ENCODE results near the gene CREBBP.

The CREBBP gene

GRCh38 chr16:3732171-3732570, 148.3 kb downstream of the CREBBP start:
- Mint-ChIP-seq H3K36me3 (ENCODE audit: low read depth) (peaks cover 44% of the 10 kb centered on the region), H3K27me3 (ENCODE audit: low read depth) (no peaks in the 10 kb centered on the region), H3K9me3 (no peaks in the 10 kb centered on the region), H3K4me3 (no peak overlapping the region), H3K27ac (no peak overlapping the region), H3K4me1 (ENCODE audit: low read depth) (peaks cover 5% of the 10 kb centered on the region)

DNA sequence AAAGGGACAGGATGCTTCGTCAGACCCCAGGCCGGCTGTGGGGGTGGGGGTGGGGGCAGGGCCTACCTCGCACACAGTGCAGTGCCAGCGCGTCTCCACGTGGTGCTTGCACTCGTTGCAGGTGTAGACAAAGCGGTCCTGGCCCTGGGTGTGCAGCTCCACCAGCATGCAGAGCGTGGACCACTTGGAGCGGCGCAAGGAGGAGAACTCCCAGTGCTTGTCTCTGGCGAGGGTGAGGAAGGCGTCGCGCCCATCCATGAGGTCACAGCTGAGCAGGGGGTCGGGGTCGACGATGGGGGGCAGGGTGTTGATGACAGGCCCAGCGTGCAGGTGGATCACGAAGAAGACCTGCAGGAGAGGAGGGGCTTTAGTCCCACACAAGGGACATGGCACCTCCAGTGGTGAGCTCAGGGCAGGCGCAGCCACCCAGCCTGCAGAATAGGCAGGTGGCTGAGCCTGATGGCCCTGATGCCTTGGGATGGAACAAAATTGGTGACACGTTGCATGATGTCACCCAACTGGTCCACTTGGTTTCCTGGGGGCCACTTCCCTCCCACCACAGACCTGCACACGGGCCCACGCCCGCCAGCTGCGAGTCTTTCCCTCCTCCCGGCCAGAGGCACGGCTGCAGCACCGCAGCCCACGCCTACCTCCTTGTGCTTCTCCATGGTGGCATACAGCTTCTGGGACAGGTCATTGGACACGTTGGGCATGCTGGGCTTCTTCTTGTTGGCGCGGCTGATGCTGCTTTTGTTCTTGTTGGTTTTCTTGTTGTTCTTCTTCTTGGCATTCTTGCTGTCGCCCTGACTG, 149.2 kb downstream of the CREBBP start:
- no peak overlapping the region for H3K4me3 Mint-ChIP-seq
- H3K36me3 Mint-ChIP-seq (ENCODE audit: low read depth), result peaks cover 42% of the 10 kb centered on the region
- no peak overlapping the region for H3K27ac Mint-ChIP-seq
- H3K9me3 Mint-ChIP-seq, result no peaks in the 10 kb centered on the region
- H3K4me1 Mint-ChIP-seq (ENCODE audit: low read depth), result peaks cover 5% of the 10 kb centered on the region
- no peaks in the 10 kb centered on the region for H3K27me3 Mint-ChIP-seq (ENCODE audit: low read depth)

DNA sequence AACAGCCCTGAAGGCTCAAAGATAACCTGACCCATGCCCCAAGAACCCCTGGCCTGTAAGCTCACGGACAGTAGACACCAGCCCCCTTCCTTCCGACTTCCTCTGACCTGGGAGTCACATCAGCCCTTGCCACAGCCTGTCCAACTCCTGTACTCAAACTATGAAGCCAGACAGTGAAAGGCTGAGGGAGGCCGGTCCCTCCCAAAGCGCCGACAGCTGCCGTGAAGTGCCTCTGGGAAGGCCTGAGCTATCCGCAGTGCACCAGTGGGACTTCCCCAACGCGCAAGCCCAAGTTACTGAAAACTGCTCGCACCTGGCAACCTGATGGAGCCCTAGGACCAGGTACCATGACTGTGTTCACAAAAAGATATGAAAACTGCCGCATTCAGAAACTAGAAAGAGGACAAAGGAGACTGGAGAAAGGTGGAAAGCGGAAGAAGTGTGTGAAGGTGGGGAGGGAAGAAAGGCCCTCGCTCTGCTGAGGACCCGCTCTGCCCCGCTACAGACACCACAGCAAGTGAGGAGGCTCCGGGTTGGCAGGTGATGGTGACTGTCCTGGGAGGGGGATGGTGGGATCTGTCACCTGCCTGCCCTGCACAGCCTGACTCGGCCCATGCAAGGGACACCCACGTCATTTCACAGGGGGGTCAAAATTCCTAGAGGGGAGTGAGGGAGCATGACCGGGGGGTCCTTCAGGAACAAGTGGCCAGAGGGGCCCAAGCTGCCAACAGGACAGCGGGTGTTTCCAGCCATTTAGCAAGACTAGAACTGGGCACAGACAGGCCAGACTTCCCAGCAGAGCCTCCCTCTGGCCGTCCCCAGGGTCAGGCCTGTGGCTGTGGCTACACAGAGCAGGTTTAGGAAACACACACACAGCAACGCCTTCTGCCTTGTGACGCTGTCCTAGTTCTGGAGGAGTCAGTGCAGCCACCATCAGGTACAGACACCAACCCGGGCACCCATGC, 150.1 kb downstream of the CREBBP start:
- Mint-ChIP-seq H3K9me3 (no peaks in the 10 kb centered on the region), H3K27me3 (ENCODE audit: low read depth) (no peaks in the 10 kb centered on the region), H3K4me3 (no peak overlapping the region), H3K4me1 (ENCODE audit: low read depth) (peaks cover 3% of the 10 kb centered on the region), H3K27ac (no peak overlapping the region), H3K36me3 (ENCODE audit: low read depth) (peaks cover 35% of the 10 kb centered on the region)

DNA sequence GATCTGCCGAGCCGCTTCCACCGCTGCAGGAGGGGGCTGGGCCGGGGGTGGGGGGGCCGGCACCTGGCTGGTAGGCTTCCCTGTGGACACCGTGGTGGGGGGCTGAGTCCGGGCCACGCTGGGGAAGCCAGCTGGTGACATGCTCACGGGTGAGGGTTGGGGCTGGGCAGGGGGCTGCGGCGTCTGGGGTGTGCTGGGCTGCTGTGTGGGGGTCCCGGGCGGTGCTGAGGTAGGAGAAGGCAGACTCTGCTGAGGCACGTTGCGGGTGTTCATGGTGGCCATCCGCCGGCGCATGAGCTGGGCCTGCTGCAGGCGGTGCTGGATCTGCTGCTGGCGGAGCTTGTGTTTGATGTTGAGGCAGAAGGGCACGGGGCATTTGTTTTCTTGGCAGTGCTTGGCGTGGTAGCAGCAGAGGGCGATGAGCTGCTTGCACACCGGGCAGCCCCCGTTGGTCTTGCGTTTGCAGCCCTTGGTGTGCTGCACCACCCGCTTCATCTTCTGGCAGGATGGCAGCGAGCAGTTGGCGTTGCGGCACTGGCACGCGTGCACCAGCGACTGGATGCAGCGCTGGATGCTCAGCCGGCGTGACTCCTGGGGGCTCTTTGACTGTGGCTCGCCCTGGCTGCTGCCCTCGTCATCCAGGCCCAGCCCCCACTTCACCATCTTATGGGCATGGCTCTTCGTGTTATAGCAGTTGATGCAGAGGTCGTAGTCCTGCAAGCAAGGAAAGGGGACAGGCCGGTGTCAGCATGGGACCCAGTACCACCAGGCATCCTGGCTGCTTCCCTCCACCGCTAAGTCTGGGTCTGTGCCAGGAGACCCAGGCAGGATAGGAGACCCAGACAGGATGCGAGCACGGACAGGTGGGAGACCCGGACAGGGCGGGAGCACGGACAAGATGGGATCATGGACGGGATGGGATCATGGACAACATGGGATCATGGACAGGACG, 151.1 kb downstream of the CREBBP start:
- Mint-ChIP-seq H3K9me3 (no peaks in the 10 kb centered on the region), H3K4me1 (ENCODE audit: low read depth) (no peaks in the 10 kb centered on the region), H3K27ac (no peak overlapping the region), H3K4me3 (no peak overlapping the region), H3K36me3 (ENCODE audit: low read depth) (peaks cover 29% of the 10 kb centered on the region), H3K27me3 (ENCODE audit: low read depth) (no peaks in the 10 kb centered on the region)

- Mint-ChIP-seq H3K4me3 (no peak overlapping the region), H3K4me1 (ENCODE audit: low read depth) (no peaks in the 10 kb centered on the region), H3K27me3 (ENCODE audit: low read depth) (no peaks in the 10 kb centered on the region), H3K36me3 (ENCODE audit: low read depth) (peaks cover 26% of the 10 kb centered on the region), H3K27ac (no peak overlapping the region), H3K9me3 (no peaks in the 10 kb centered on the region)
Observed at GRCh38 chr16:3728424-3729160, 151.9 kb downstream of the CREBBP start.

DNA sequence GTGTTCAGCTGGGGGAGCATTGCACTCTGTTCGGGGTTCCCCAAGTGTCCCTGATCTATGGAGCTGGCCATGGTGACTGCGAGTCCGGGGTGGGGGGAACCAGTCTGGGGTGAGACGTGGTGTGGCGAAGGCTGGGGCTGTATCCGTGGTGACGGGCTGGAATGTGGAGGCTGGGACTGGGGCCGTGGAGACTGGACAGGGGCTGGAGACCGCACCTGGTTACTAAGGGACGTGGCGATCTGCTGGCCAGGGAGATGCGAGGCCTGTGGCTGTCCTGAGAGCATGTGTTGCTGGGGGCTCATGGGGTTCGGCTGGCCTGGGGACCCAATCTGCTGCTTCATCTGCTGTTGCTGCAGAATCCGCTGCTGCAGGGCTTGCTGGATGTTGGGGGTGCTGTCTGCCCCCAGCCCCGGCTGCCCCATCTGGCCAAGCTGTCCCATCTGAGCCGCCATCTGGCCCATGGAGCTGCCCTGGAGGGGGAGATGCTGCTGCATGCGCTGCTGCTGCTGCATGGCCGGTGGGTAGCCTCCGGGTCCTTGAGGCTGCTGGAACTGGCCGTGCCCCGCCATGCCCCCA, 152.6 kb downstream of the CREBBP start:
- Mint-ChIP-seq H3K27ac (no peak overlapping the region), H3K4me1 (ENCODE audit: low read depth) (no peaks in the 10 kb centered on the region), H3K27me3 (ENCODE audit: low read depth) (no peaks in the 10 kb centered on the region), H3K4me3 (no peak overlapping the region), H3K36me3 (ENCODE audit: low read depth) (peaks cover 26% of the 10 kb centered on the region), H3K9me3 (no peaks in the 10 kb centered on the region)

DNA sequence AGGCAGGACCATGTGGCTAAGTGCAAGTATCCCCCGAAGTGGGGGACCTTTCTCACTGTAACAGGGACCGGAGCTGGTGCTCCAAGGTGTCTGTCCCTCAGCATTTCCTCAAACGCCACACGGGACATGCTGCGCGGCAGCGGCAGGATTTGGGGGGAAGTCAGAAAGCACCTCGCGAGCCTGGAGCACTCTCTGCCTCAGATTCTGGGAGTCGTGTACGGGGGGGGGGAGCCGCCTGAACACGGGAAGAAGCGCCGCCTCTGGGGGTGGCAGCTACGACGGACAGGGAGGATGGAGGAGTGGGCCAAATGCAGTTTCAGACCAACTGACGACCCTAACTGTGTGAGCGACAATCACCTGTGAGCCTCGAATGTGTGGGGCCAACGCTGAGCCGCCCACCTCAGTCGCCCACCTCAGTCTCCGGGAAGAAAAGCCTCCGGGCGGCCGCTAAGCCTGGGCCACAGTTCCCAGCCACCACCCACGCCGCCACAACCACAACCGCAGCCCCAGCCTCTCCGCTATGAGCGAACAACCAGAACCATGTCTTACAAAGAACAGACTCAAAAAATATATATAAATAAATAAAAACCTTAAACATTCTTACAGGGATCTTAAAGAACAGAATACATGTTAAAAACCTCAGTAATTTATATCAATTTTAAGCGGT, 154.4 kb downstream of the CREBBP start:
- H3K36me3 Mint-ChIP-seq (ENCODE audit: low read depth), result peaks cover 21% of the 10 kb centered on the region
- no peak overlapping the region for H3K27ac Mint-ChIP-seq
- H3K27me3 Mint-ChIP-seq (ENCODE audit: low read depth), result no peaks in the 10 kb centered on the region

DNA sequence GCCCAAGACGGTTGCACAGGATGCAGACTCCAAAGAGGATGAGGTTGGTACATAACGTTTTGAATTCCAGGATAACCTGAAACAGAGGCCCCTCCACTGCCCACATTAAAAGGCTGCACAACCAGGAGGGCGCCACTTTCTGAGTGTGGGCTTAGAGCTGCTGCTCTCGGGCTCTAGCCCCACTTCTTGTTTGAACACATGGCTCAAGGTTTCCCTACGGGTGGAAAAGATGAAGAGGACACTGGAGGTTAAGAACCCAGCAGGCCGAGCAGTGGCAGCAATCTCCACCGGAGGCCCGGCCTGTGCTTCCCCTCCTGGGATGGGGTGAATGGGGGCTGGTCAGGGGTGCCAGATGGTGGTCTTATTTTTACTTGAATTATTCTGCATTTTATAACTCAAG, 155.2 kb downstream of the CREBBP start:
- Mint-ChIP-seq H3K4me3 (no peak overlapping the region), H3K36me3 (ENCODE audit: low read depth) (peaks cover 16% of the 10 kb centered on the region), H3K9me3 (no peaks in the 10 kb centered on the region), H3K27ac (no peak overlapping the region), H3K4me1 (ENCODE audit: low read depth) (no peaks in the 10 kb centered on the region), H3K27me3 (ENCODE audit: low read depth) (no peaks in the 10 kb centered on the region)

More for the DNA sequence above, 154.4 kb downstream of the CREBBP start:
- H3K9me3 Mint-ChIP-seq, result no peaks in the 10 kb centered on the region
- H3K4me1 Mint-ChIP-seq (ENCODE audit: low read depth), result no peaks in the 10 kb centered on the region
- H3K4me3 Mint-ChIP-seq, result no peak overlapping the region

DNA sequence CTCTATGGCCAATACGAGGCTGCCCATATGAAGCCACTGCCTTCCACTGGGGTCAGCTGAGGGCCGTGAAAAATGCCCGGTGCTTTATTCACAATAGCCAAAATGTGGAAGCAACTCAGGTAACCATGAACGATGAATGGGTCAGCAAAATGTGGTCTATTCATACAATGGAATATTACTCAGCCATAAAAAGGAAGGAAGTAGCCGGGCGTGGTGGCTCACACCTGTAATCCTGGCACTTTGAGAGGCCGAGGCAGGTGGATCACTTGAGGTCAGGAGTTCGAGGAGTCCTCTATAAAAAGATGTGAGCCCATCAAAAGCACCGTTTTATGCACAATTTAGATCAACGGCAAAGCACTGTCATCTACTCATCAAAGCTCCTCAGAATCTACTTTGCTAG, 158.0 kb downstream of the CREBBP start:
- Mint-ChIP-seq H3K9me3 (no peaks in the 10 kb centered on the region), H3K4me3 (no peak overlapping the region), H3K4me1 (ENCODE audit: low read depth) (peaks cover 5% of the 10 kb centered on the region), H3K27ac (no peak overlapping the region), H3K36me3 (ENCODE audit: low read depth) (peaks cover 4% of the 10 kb centered on the region), H3K27me3 (ENCODE audit: low read depth) (no peaks in the 10 kb centered on the region)

DNA sequence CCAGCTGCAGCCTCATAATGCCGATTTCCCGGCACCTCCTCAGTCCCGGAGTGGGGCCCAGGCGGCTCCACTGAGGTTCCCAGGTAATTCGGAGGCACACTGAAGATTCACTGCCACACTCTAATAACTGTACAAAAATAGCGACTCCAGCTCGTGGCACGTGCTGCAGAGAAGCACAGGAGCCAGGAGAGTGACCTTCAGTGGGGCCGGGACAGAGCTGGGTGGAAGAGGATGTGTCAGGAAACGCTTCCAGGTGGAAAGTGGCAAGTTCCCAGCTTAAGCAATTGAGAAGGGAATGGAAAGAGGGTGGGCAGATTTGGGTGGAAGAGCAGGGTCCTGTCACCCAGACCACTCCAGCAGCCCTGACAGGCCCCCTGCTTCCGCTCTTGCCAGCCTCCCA, 160.1 kb downstream of the CREBBP start:
- Mint-ChIP-seq H3K27ac (no peak overlapping the region), H3K4me3 (no peak overlapping the region), H3K4me1 (ENCODE audit: low read depth) (peaks cover 12% of the 10 kb centered on the region), H3K36me3 (ENCODE audit: low read depth) (no peaks in the 10 kb centered on the region), H3K9me3 (no peaks in the 10 kb centered on the region), H3K27me3 (ENCODE audit: low read depth) (no peaks in the 10 kb centered on the region)

GRCh38 chr16:3718628-3719027, 161.9 kb downstream of the CREBBP start:
- H3K4me3 Mint-ChIP-seq, result no peak overlapping the region
- no peaks in the 10 kb centered on the region for H3K9me3 Mint-ChIP-seq
- H3K27ac Mint-ChIP-seq, result no peak overlapping the region
- H3K4me1 Mint-ChIP-seq (ENCODE audit: low read depth), result peaks cover 21% of the 10 kb centered on the region
- H3K36me3 Mint-ChIP-seq (ENCODE audit: low read depth), result peaks cover 7% of the 10 kb centered on the region
- no peaks in the 10 kb centered on the region for H3K27me3 Mint-ChIP-seq (ENCODE audit: low read depth)

DNA sequence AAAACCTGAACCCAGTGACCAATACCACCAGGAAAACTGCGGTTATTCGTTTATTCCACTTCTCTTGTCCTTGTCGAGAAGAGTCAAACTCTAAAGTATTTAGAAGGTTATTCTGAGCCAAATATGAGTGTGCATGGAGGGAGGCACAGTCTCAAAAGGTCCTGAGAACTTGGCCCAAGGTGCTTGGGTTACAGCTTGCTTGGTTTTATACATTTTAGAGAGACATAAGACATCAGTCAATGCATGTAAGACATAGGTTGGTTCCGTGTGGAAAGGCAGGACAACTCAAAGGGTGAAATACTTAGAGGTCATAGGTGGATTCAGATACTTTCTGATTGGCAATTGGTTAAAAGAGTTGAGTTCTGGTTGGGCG, 162.5 kb downstream of the CREBBP start:
- Mint-ChIP-seq H3K27ac (peak overlapping the region; percentile 83), H3K9me3 (no peaks in the 10 kb centered on the region), H3K4me1 (ENCODE audit: low read depth) (peaks cover 22% of the 10 kb centered on the region), H3K27me3 (ENCODE audit: low read depth) (no peaks in the 10 kb centered on the region), H3K36me3 (ENCODE audit: low read depth) (peaks cover 10% of the 10 kb centered on the region), H3K4me3 (peak overlapping the region; percentile 69)
